NCI-H1048 (cell line): ENCODE data around the gene ZNF835.
"Not testable (repeated sequence)": the region's sequence is repeated elsewhere in the genome, so short reads cannot be mapped to it uniquely, and the experiment has no call there.

Source experiments
- DNase-seq: peaks from one replicate; lab custom pipeline; 2025; lab: John Stamatoyannopoulos, UW

The ZNF835 gene

GRCh38 chr19:56671613-56671994, at the start of gene ZNF835:
ZNF835 (minus strand) TSS chr19:56671757; CDS start chr19:56665198, 6,559 bp downstream.
- no peak for DNase-seq

DNA sequence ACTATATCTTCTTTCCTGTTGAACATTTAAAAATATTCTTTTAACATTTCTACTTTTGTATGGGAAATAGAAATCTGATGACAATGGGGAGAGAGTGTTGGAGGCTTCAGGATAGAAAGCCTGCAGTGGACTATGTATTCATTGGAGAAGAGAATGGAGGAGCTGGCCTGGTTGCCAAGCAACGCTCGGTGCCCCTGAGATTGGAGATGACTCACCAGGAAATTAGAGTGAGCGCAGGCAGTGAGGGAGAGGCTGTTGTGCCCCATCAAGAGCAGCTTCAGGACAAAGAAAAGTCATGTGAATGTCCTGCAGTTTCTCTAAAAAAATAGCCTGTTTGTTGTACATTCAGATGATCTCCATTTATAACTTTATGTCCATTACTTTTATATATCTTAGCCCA, 48.7 kb upstream of the ZNF835 start:
- no peak for DNase-seq

GRCh38 chr19:56718231-56718630, 46.7 kb upstream of the ZNF835 start:
- DNase-seq: no peak

DNA sequence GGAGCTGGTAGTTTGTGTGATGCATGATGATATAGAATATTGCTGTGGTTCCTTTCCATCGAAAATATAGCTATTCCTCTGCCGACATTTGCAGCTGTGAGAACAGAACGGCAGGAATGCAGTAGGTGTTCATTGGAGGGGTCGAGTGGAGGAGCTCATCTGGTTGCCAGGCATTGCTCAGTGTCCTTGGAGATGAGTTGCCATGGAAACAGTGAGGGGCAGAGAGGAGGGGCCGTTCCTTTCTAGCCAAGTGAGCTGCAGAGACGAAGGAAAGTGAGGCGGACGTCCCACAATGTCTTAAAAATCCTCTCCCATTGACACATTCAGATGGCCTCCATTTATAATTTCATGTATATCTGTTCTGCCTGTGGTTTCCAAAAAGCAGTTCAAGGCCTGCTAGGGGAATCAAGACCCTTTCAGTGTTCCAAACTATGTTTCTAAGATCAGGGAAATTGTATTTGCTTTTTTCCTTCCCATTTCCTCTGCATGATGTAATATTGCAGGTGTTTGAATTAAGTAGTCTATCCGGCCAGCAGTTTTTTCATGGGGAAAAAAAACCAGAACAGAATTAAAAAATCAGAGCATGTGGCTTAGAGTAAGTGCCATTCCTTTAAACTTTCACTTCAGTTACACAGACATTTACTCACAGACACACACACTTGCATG, 41.2 kb upstream of the ZNF835 start:
- no peak for DNase-seq

GRCh38 chr19:56710437-56710836, 38.9 kb upstream of the ZNF835 start:
- DNase-seq: no peak

DNA sequence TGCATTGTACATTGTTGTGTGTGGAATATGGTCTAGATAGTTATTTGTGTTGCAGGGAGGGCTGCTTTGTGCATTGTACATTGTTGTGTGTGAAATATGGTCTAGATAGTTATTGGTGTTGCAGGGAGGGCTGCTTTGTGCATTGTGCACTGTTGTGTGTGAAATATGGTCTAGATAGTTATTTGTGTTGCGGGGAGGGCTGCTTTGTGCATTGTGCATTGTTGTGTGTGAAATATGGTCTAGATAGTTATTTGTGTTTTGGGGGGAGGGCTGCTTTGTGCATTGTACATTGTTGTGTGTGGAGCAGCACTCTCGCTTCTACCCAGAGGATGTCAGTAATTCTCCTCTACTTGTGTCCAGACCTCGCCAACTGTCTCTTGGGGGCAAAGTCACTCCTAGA, 36.3 kb upstream of the ZNF835 start:
- no peak for DNase-seq

GRCh38 chr19:56705939-56706338, 34.4 kb upstream of the ZNF835 start:
- no peak for DNase-seq

DNA sequence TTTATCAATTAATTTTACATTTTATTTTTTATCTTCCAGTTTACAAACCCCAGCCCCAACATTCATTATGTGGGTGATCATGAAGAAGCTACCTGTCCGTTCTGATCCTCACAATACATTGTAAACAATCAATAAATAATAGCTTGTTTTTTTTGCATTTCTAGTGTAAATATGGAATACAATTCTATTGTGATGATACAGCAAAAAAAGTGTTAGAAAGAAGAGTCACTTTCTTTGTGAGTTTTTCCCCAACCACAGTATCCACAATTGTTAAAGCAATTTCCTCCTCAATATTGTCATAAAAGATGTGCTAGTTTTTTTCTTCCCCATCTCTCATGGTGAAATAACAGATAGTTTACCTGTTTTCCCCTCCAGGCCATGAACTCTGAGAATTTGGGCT, 30.3 kb upstream of the ZNF835 start:
- no peak for DNase-seq

GRCh38 chr19:56699552-56699951, 28.0 kb upstream of the ZNF835 start:
- DNase-seq: no peak

- DNase-seq: no peak
These were observed 20.8 kb upstream of the ZNF835 start for GRCh38 chr19:56692206-56692895.

- DNase-seq: no peak
These were observed 19.1 kb upstream of the ZNF835 start for GRCh38 chr19:56690670-56691069.

- DNase-seq: no peak
These were observed 17.6 kb upstream of the ZNF835 start for GRCh38 chr19:56689198-56689597.

DNA sequence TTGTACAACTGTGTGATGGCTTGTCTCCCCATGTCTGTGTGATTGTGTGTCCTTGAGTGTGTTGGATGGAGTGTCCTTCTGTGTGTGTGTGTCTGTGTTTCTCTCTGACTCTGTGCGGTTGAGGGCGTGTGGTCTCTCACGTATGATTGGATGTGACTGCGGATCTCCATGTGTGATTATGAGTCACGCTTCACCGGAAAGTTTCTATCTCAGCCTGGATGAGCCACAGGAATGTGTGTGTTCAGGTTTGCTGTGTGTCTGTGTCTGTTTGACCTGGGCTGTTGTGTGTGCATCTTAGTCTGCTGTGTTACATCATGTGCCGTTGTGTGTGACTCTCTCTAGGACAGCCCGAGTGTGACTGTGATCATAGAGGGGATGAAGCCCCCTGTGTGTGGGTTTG, 15.5 kb upstream of the ZNF835 start:
- DNase-seq: no peak

GRCh38 chr19:56683116-56683515, 11.6 kb upstream of the ZNF835 start:
- no peak for DNase-seq

DNA sequence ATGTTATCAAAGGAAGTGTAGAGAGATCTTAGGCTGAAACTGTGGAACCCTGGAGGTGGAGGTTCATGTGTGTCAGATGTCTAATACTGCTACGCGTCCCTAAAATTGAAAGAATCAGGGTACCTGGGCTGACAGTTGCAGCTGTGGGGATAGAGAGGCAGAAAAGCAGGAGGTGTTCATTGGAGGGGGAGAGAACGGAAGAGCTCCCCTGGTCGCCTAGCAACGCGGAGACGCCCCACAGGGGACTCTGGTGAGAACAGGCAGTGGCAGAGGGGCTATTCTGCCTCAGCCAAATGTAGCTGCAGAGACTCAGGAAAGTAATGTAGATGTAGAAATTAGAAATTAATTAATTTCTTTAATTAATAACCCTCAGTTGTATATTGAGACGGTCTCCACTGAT, 10.1 kb upstream of the ZNF835 start:
- no peak for DNase-seq

GRCh38 chr19:56678205-56678604, 6.6 kb upstream of the ZNF835 start:
- DNase-seq: no peak

- not testable (repeated sequence) for DNase-seq
These were observed 1.1 kb upstream of the ZNF835 start for GRCh38 chr19:56672610-56673009.

DNA sequence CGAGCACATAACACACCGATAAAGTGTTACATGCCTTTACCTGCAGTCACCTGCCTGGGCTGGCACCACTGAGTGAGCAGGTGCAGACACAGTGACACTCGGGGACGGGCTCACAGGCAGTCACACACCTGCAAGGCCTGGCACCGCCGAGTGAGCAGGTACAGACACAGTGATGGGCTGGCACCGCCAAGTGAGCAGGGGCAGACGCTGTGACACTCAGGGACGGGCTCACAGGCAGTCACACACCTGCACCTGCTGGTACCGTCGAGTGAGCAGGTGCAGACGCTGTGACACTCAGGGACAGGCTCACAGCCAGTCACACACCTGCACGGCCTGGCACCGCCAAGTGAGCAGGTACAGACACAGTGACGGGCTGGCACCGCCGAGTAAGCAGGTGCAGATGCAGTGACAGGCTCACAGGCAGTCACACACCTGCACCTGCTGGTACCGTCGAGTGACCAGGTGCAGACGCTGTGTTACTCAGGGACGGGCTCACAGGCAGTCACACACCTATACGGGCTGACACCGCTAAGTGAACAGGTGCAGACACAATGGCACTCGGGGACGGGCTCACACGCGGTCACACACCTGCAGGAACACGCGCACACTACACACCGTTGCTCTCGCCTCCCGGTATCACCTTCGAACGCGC, 470 bp downstream of the ZNF835 start:
- no peak for DNase-seq

- no peak for DNase-seq
These were observed 1.1 kb downstream of the ZNF835 start for GRCh38 chr19:56670401-56670960.

DNA sequence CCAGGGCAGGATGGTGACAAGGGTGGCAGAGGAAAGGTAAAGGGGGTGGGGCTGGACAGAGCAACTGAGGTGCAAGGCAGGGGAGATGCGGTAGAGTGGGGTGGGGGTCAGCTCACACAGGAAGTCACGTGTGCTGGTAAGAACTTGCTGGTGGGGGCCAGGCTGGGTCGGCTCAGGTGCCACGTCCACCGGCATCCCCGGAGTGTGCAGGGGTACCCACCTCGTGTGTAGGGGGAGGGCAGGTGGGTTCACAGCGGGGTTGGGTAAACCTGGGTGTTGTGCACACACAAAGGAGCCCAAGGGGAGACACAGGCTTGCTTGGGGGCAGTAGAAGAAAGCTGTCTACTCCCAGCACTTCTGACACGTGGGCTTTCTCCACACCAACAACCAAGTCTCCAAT, 2.9 kb downstream of the ZNF835 start:
- DNase-seq: no peak

GRCh38 chr19:56667311-56667870, 4.2 kb downstream of the ZNF835 start:
- no peak for DNase-seq

GRCh38 chr19:56664511-56664910, 7.0 kb downstream of the ZNF835 start:
- DNase-seq: no peak
